GM19099 (cell line): ENCODE data around the gene PLPP1.

ENCODE experiments used
- POLR2A ChIP-seq: IDR thresholded peaks from 3 replicates; pipeline ENCODE4 v1.6.1; 2011; ENCODE audit warnings: low read depth; ENCODE audit not compliant: insufficient read length; ENCODE audit errors: extremely low read depth

The PLPP1 gene

DNA sequence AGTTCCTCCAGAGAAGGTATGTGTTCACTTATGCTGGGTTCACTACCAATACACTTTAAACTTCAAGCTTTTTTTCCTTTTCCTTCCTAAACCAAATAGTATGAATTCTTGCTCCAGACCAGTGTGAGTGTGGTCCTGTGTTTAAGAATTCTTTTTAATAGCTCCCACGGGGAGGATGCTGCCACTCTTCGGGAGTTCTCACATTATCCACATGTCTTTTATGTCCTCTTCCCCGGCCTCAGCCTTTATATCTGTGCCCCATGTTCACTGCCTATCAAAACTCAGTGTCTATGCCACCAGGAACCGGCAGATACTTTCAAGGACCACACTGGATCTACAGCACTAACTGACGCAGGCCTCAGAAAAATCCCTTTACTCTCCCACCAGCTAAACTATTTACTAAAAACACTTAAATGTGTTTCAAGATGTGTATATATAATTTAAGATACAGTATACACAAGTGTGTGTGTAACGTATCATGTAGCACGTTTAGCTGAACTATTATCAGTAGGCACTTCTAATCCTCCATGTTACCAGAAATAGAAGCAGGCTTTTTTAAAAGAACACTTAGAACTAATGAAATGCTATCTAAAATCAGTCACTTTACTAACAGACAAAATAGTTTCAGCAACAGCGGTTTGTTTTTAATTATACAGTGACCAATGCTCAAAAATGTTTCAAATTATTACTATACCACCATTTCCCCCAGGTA lies 88.0 kb downstream of the PLPP1 start:
- TF ChIP-seq POLR2A = no peak

DNA sequence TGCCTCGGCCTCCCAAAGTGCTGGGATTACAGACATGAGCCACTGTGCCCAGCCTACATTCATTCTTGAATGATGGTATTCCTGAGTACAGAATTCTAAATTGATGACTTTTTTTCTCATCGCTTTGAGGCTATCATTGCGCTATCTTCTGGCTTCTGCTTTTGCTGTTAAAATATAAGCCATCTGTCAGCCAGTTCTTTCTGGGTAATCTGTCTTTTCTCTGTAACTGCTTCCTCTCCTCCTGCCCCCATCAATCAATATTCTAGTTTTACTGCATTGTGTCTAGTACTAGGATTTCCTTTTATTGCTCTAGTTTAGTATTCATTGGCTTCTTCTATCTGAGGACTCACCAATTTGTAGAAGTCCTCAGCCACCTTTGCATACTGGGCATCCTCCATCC lies 89.0 kb downstream of the PLPP1 start:
- no peak for TF ChIP-seq POLR2A

DNA sequence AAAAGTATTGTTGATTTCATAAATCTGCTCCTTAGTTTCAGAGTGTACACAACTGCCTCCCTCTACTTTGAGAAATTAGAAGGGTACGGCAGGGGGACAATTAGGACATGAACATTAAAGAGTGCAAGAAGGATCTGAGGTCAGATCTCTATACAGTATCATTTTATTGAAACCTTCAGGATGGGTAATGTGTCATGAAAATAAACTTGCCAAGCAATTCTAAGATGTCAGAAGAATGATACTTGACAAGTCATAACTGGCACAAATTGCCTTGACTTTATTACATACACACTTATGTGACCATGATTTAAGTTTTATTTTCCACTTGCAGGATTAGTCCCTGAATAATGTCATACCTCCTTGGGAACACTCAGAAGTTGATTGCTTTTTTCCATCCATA lies 92.8 kb downstream of the PLPP1 start:
- no peak for TF ChIP-seq POLR2A

DNA sequence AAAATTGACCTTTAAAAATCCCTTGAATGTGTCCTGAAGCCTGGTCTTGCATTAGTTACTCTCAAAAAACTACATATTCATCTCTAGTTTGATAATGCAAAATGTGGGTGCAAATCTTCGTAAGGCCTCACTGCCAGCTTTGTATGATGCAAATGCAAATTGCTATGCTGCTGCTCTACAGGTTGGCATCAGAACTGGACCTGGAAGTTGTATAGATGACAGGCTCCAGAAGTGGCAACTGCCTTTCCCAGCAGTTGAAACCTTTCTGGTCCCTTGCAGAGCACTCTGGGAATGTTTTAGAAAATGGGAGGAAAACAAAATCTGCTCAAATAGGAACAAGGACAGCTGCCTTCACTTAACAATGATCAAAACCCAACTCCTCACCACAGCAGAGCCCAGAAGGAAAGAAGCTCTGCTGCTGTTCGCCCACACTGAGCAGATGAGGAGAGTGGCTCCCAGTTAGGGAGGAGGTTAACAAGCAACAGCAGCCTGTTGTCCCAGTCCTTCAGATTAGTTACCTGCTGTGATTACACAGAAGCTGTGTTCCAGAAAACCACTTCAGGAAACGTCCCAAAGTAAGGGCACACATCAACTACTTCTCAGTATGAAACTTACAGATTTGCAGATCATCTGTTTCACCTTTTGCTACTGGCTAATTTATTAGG lies 93.5 kb downstream of the PLPP1 start:
- no peak for TF ChIP-seq POLR2A

DNA sequence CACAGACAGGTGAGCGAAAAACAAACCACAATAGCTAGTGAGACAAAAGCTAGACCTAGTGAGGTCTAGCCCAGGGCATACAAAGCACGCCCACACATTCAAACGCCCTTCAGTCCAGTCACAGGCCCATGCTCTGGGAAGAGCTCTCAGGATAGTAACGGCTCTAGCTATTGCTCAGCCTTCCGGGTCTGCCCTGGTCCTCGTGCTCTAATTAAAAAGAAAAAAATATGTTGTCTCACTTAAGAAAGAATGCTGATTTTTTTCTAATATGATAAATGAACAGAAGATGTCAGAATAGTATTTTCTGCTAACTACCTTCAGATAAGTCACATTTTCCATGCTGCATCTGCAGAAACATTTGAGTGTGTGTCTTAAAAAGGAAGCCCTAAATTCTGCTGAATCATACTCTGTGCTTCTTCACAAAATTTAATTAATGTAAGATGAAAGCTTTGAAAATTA lies 94.5 kb downstream of the PLPP1 start:
- no peak for TF ChIP-seq POLR2A

- TF ChIP-seq POLR2A = no peak
Measured at GRCh38 chr5:55438998-55439397, 95.8 kb downstream of the PLPP1 start.

DNA sequence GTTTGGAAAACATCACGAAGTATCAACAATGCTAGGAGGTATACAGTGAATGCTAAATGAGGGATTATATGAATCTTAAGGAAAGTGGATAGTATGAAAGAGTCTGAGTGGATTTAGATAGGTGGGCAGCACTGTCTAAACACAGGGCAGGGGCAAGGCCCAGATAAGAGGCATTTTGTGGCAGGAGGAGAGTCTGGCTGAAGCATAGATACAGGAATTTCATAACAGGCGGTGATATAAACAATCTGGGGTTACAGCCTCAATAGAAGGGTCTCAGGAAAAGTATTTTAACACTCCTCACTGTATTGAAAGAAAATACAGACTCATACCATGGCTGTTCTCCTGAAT lies 96.9 kb downstream of the PLPP1 start:
- no peak for TF ChIP-seq POLR2A

DNA sequence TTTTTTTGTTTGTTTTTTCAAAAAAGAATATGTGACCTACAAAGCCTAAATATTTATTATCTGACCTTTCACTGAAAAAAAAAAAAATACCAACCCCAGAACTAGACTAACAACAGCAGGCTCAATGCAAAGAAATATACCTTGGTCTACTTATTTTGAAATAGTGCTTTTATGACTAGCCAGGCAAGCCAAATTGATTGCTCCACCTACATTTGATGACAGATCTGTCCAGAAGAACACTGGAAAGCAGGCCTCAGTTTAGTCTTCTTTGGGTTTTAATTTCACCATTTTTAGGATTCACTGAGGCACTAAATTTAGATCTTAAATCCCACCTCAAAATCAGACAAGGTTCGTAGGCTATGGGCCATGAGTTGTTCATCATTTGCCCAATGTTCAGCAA lies 97.3 kb downstream of the PLPP1 start:
- TF ChIP-seq POLR2A = no peak

DNA sequence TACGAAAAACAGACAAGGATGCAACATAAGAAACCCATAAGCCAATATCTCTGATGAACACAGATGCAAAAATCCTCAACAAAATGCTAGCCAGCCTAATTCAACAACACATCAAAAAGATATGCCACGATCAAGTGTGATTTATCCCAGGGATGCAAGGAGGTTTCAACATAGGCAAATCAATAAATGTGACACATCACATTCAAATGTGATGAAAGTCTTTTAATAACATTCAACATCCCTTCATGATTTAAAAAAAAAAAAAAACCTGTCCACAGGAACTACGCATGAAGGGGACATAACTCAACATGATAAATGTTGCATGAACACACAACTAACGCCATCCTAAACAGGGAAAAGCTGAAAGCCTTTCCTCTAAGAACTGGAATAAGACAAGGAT lies 102.2 kb downstream of the PLPP1 start:
- TF ChIP-seq POLR2A = no peak

DNA sequence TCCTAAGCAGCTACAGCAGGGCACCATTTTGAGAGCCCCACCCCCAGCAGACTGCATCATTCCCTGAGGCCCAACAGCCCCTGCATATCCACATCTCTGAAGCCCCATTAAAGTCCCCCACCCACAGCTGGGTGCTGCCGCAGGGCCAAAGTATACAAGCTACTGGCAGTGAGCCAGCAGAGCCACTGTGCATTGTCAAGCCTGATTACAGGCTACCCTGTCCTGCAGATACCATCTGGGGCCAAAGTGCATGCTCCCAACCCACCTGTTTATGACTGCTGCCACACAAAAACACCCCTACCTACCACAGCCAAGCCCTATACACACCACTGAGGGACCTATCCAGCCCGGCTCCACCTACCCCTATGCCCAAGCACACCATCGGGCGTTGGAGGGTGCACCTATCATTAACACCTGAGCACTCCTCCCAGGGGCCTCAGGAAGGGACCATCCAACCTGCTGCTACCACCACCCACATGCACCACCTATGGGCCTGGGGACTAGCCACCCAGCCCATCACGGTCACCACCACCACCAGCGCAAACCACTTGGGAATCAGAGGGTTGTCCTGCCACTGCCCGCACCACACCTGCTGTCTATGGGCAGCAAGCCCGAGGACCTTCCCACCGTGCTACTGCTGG lies 105.0 kb downstream of the PLPP1 start:
- no peak for TF ChIP-seq POLR2A

DNA sequence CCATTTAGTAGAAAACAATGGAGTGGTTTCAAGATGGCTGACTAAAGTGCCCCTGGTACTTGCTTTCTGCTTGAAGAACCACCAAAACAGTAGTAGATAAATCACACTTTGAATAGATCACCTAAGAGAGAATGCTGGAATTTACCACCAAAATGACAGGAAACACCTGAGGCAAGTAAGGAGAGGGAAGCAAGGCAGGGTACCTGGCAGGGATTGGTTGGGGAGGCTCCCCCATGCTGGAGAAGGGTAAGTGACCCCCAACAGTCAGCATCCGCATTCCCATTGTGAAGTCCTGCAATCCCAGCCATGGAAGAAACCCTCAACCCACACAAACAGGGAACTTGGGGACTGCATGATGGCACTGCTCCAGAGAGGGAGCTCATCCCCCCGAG lies 105.5 kb downstream of the PLPP1 start:
- no peak for TF ChIP-seq POLR2A

DNA sequence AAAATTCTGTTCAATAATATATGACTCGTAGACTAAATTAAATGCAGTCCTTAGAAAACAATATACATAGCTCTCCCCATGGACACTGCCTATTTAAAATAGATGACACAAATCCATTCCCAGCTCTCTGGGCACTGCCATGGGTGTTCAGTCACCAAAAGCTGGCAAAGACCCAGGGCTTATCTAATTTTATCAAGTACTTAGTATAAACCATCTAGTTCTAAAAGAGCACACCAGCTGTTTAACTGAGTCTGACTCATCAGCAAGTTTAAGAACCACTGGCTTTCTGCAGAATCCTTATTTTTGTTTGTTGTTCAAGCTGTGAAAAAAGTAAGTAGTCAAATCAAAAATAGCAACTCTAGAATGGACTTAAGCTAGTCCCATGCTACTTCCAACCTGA lies 107.6 kb downstream of the PLPP1 start:
- no peak for TF ChIP-seq POLR2A

GRCh38 chr5:55426455-55426854 lies 108.3 kb downstream of the PLPP1 start:
- no peak for TF ChIP-seq POLR2A

GRCh38 chr5:55421074-55421529 lies 113.7 kb downstream of the PLPP1 start:
- no peak for TF ChIP-seq POLR2A

- TF ChIP-seq POLR2A = no peak
Measured at GRCh38 chr5:55418994-55419968, 115.5 kb downstream of the PLPP1 start.
